ENCODE data around the gene IL1RAPL1.

- TF ChIP-seq CTCF (IDR thresholded peaks at IDR 0.05) (no peak), EP300 (IDR thresholded peaks at IDR 0.05) (no peak)
Observed at GRCh38 chrX:28651186-28651585, 63.9 kb downstream of the IL1RAPL1 start.

All from suprapubic skin (tissue), 3 donors.